IMR-90 (cell line): ENCODE measurements around the gene SETD3. TPM values are rescaled to one million over a fixed set of nuclear protein-coding genes. Genes with fewer than 3 reads are reported as not detected.

Experiments
- ATAC-seq: fragments of 200-7000 bp; cut with Tn5 transposase; 2 replicates; pipeline ENCODE4 v1.9.1; 2020; ENCODE audit warnings: low read depth, mild to moderate bottlenecking, moderate library complexity
- BruUV-seq: library from RNA; stranded (reverse); fragments of 400-500 nt; replicated peaks from 2 replicates; lab custom pipeline; 2021; lab: Mats Ljungman, UMichigan
- CTCF ChIA-PET: fragments of 300-600 bp; formaldehyde crosslinking; extraction: SDS; loops from one replicate; lab custom pipeline; 2021; ENCODE audit warnings: antibody characterized with exemption; lab: Yijun Ruan, JAX
- POLR2A ChIA-PET: fragments of 300-600 bp; sonication (Branson Sonifier 250); formaldehyde crosslinking; loops from one replicate; lab custom pipeline; 2022; ENCODE audit warnings: antibody characterized with exemption; ENCODE audit not compliant: unreplicated experiment; lab: Charles Lee
- DNase-seq: peaks from one replicate; pipeline ENCODE4 v3.0.0; 2013
- H2AFZ ChIP-seq: replicated peaks from 2 replicates; pipeline ENCODE3; 2013; ENCODE audit warnings: low read length, mild to moderate bottlenecking; ENCODE audit not compliant: poor library complexity
- H2AK5ac ChIP-seq: 2 replicates; pipeline ENCODE4 v1.6.1; 2013; ENCODE audit warnings: low read depth, low read length, inconsistent platforms
- H2AK9ac ChIP-seq: replicated peaks from 2 replicates; pipeline ENCODE3; 2013; ENCODE audit warnings: mild to moderate bottlenecking, low read depth, low read length, moderate library complexity; ENCODE audit not compliant: poor library complexity
- H2BK120ac ChIP-seq: 2 replicates; pipeline ENCODE4 v1.6.1; 2013; ENCODE audit warnings: low read depth, low read length, inconsistent platforms
- H2BK15ac ChIP-seq: 3 replicates; pipeline ENCODE4 v1.6.1; 2013; ENCODE audit warnings: low read depth, low read length, inconsistent platforms
- H2BK20ac ChIP-seq: 2 replicates; pipeline ENCODE4 v1.6.1; 2013; ENCODE audit warnings: low read depth, mild to moderate bottlenecking, inconsistent platforms, low read length, moderate library complexity
- H2BK5ac ChIP-seq: 2 replicates; pipeline ENCODE4 v1.6.1; 2013; ENCODE audit warnings: mild to moderate bottlenecking, low read depth, low read length, inconsistent platforms; ENCODE audit not compliant: poor library complexity, severe bottlenecking
- H3K14ac ChIP-seq: replicated peaks from 2 replicates; pipeline ENCODE4 v1.6.1; 2013; ENCODE audit warnings: low read depth, low read length, inconsistent platforms
- H3K18ac ChIP-seq: 2 replicates; pipeline ENCODE4 v1.6.1; 2013; ENCODE audit warnings: low read depth, low read length, control low read depth
- H3K23ac ChIP-seq: 2 replicates; pipeline ENCODE4 v1.6.1; 2013; ENCODE audit warnings: low read depth, low read length, inconsistent platforms
- H3K27ac ChIP-seq: 2 replicates; pipeline ENCODE4 v1.5.1; 2013; ENCODE audit warnings: mild to moderate bottlenecking, control low read depth, low read length; ENCODE audit not compliant: insufficient read depth
- H3K27me3 ChIP-seq: 2 replicates; pipeline ENCODE4 v1.6.1; 2013; ENCODE audit warnings: low read length; ENCODE audit not compliant: control insufficient read depth, insufficient read depth
- H3K36me3 ChIP-seq: 2 replicates; pipeline ENCODE4 v1.6.1; 2013; ENCODE audit warnings: low read length, mixed read lengths; ENCODE audit not compliant: control insufficient read depth, insufficient read depth
- H3K4ac ChIP-seq: 2 replicates; pipeline ENCODE4 v1.6.1; 2013; ENCODE audit warnings: low read depth, low read length, inconsistent platforms
- H3K4me1 ChIP-seq: 2 replicates; pipeline ENCODE4 v1.6.1; 2013; ENCODE audit warnings: low read length, mixed read lengths; ENCODE audit not compliant: control insufficient read depth, insufficient read depth
- H3K4me2 ChIP-seq: 2 replicates; pipeline ENCODE4 v1.6.1; 2013; ENCODE audit warnings: low read depth, mild to moderate bottlenecking, control low read depth, low read length, moderate library complexity
- H3K4me3 ChIP-seq: 2 replicates; pipeline ENCODE4 v1.5.1; 2013; ENCODE audit warnings: low read depth, mild to moderate bottlenecking, control low read depth, low read length, moderate library complexity; ENCODE audit not compliant: insufficient read depth
- H3K56ac ChIP-seq: 2 replicates; pipeline ENCODE4 v1.6.1; 2013; ENCODE audit warnings: low read length, inconsistent platforms; ENCODE audit not compliant: insufficient read depth; ENCODE audit errors: extremely low read depth
- H3K79me1 ChIP-seq, 2 experiments: 2 replicates each; pipeline ENCODE4 v1.6.1; 2013; ENCODE audit warnings: low read length in 2 of 2, inconsistent platforms in 1 of 2, low read depth in 1 of 2
- H3K9ac ChIP-seq: 2 replicates; pipeline ENCODE4 v1.6.1; 2013; ENCODE audit warnings: low read depth, low read length, control low read depth
- H3K9me1 ChIP-seq: 2 replicates; pipeline ENCODE4 v1.6.1; 2013; ENCODE audit warnings: low read length, inconsistent platforms; ENCODE audit not compliant: insufficient read depth
- H3K9me3 ChIP-seq: 2 replicates; pipeline ENCODE4 v1.6.1; 2013; ENCODE audit warnings: low read length; ENCODE audit not compliant: control insufficient read depth, insufficient read depth
- H4K20me1 ChIP-seq: 2 replicates; pipeline ENCODE4 v1.6.1; 2013; ENCODE audit warnings: low read length, inconsistent platforms; ENCODE audit not compliant: insufficient read depth
- H4K5ac ChIP-seq: 2 replicates; pipeline ENCODE4 v1.6.1; 2013; ENCODE audit warnings: mild to moderate bottlenecking, low read depth, low read length, control low read depth
- H4K8ac ChIP-seq, 2 experiments: 2 replicates each; pipeline ENCODE4 v1.6.1; 2013; ENCODE audit warnings: low read depth in 2 of 2, low read length in 2 of 2, control low read depth in 1 of 2, inconsistent platforms in 1 of 2
- H4K91ac ChIP-seq: 2 replicates; pipeline ENCODE4 v1.6.1; 2013; ENCODE audit warnings: low read depth, low read length, inconsistent platforms; ENCODE audit not compliant: insufficient read depth
- CEBPB ChIP-seq: IDR thresholded peaks from 2 replicates; pipeline ENCODE4 v1.6.1; 2012; ENCODE audit warnings: low read depth, low read length, improper control_type of control experiment
- NFE2L2 ChIP-seq: fragments of 150-350 bp; IDR thresholded peaks from 2 replicates; pipeline ENCODE4 v1.6.1; 2016; ENCODE audit warnings: low read depth, mild to moderate bottlenecking, low read length
- WGBS, 2 experiments: methylation state at CpG; one replicate each; pipeline versions ENCODE4 v1.1.5 to v1.1.7; 2013; ENCODE audit warnings: missing lambda C conversion rate in 2 of 2; ENCODE audit not compliant: insufficient read length in 1 of 2; ENCODE audit errors: extremely low coverage in 2 of 2; 5-methylcytosine and 5-hydroxymethylcytosine counted together
- dilution Hi-C: fragments of 300-500 bp; cut with HindIII; formaldehyde crosslinking; loops from one replicate; pipeline ENCODE4 v1.14.3; 2018; ENCODE audit warnings: low sequenced_read_pairs; ENCODE audit not compliant: unreplicated experiment
- in situ Hi-C: fragments of 300-500 bp; cut with MboI; formaldehyde crosslinking; loops from 3 replicates; pipeline ENCODE4 v1.14.3; 2019; ENCODE audit warnings: low sequenced_read_pairs, inconsistent platforms, mixed read lengths
- intact Hi-C: fragments of 100-400 bp; cut with micrococcal nuclease; formaldehyde crosslinking; loops from 2 replicates; pipeline ENCODE4 v1.10.0; 2022
- polyA plus RNA-seq, 3 experiments: library from polyadenylated mRNA; depleted of rRNA; stranded (reverse); fragments of >200 nt; gene quantifications; 2 replicates each; pipeline ENCODE4 v1.2.3, GENCODE V29; 2012; ENCODE audit warnings: low replicate concordance in 1 of 3
- total RNA-seq: library from RNA; depleted of rRNA; stranded (reverse); fragments of >200 nt; gene quantifications from 2 replicates; pipeline ENCODE4 v1.2.3, GENCODE V29; 2012

The SETD3 gene
- total and polyA plus RNA-seq, 2 of the 4 experiments (the other 2 are of a cell fraction): 18.8 to 31.9 TPM

DNA sequence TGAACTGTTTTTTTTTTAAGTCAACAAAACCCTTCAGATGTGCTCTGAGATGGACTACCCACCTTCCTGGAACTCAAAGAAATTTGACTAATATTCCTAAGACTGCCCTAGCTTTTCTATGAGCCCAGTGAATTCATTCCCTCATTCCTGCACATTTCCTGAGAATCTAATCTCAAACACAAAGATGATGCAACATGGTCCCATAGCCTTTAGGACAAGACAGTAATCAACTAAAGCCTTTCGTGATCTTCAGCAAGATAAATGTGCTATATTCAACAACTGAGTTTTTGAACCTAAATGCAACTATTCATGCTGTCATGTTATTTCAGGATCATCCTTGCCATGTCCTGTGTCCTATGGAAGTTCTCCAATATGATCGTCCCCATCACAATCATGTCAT lies 5.0 kb downstream of the SETD3 start:
- no peaks in the 10 kb centered on the region for H3K27me3 ChIP-seq
- no peak overlapping the region for H3K27ac ChIP-seq
- H3K4me1 ChIP-seq: peaks cover 10% of the 10 kb centered on the region
- H2AFZ ChIP-seq: no peak overlapping the region
- no peak overlapping the region for H4K8ac ChIP-seq
- no peak for TF ChIP-seq NFE2L2
- TF ChIP-seq CEBPB: peak; percentile 59
- H3K4me2 ChIP-seq: no peak overlapping the region
- H2AK5ac ChIP-seq: no peak overlapping the region
- no peak overlapping the region for H3K4me3 ChIP-seq
- H2BK20ac ChIP-seq: no peak overlapping the region
- no peak overlapping the region for H2BK15ac ChIP-seq
- H4K91ac ChIP-seq: no peak overlapping the region
- H3K9ac ChIP-seq: no peak overlapping the region
- POLR2A ChIA-PET: no interaction called here
- peaks cover 53% of the 10 kb centered on the region for H4K20me1 ChIP-seq
- H3K9me3 ChIP-seq: no peaks in the 10 kb centered on the region
- H3K36me3 ChIP-seq: no peaks in the 10 kb centered on the region
- no peak overlapping the region for H3K14ac ChIP-seq
- peaks cover 16% of the 10 kb centered on the region for H3K9me1 ChIP-seq
- no peak overlapping the region for H2AK9ac ChIP-seq
- WGBS, 2 experiments: 100% methylated on average over 1 of the region's 2 CpGs; no CpG with 5 or more reads in 1 of the 2 experiments
- DNase-seq (no peak), ATAC-seq (no peak)
- no TSS peak for BruUV-seq
- peaks cover 29 to 71% of the 10 kb centered on the region in 2 experiments for H3K79me1 ChIP-seq
- no peak overlapping the region for H2BK5ac ChIP-seq
- no peak overlapping the region for H2BK120ac ChIP-seq
- H4K5ac ChIP-seq: no peak overlapping the region
- in situ Hi-C loops (no loop called here), dilution Hi-C loops (no loop called here), intact Hi-C loops (no loop called here)
- no peak overlapping the region for H3K23ac ChIP-seq
- no peak overlapping the region for H3K18ac ChIP-seq
- CTCF ChIA-PET: no interaction called here
- H3K56ac ChIP-seq: no peak overlapping the region
- H3K4ac ChIP-seq: no peak overlapping the region
